Measurements from ENCODE around the gene INPP5F.

The INPP5F gene

DNA sequence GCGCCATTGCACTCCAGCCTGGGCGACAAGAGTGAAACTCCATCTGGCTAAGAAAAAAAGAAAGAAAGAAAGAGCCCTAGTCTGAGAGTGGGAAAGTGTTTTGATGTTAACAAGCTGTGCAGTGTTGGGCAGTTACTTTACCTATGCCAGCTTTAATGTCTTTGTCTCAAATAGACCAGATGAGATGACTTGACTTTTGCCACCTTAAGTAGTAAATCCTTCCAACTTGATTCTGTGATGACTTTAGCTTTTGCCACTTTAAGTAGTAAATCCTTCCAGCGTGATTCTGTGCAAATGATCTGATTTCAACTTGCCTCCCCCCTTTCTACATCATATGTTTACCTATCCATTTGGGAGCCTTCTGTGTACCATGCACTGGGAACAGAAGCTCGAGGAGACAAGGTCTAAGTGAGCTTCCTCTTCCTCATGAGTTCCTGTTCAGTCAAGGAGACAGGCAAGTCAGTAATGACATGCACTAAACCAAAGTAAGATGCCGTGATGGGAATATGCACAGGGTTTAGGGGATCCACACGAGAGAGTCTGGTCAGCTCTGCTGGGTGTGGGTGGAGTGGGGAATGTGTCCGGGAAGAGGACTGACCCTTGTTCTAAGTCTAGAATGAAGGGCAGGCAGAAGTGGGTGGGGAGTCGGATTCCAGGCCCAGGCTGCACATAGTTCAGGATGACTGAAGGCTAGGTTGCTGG lies 17.2 kb downstream of the INPP5F start:
- CTCF ChIA-PET: interaction anchor here (1.3 to 5.0 kb wide), 7 partner anchors 8 to 135 kb away, joined by 4 to 40 read pairs (median 7); no protein-coding TSS in a partner anchor
- no peak overlapping the region for H3K4me3 ChIP-seq (ENCODE audit: low read depth, low read length)
- no peak for DNase-seq (ENCODE audit: low read depth, low spot score)
- POLR2A ChIA-PET: no interaction called here
- TF ChIP-seq, protein P1, sequence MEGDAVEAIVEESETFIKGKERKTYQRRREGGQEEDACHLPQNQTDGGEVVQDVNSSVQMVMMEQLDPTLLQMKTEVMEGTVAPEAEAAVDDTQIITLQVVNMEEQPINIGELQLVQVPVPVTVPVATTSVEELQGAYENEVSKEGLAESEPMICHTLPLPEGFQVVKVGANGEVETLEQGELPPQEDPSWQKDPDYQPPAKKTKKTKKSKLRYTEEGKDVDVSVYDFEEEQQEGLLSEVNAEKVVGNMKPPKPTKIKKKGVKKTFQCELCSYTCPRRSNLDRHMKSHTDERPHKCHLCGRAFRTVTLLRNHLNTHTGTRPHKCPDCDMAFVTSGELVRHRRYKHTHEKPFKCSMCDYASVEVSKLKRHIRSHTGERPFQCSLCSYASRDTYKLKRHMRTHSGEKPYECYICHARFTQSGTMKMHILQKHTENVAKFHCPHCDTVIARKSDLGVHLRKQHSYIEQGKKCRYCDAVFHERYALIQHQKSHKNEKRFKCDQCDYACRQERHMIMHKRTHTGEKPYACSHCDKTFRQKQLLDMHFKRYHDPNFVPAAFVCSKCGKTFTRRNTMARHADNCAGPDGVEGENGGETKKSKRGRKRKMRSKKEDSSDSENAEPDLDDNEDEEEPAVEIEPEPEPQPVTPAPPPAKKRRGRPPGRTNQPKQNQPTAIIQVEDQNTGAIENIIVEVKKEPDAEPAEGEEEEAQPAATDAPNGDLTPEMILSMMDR (IDR thresholded peaks at IDR 0.05; ENCODE audit: insufficient read depth, low read length, missing control alignments): no peak

DNA sequence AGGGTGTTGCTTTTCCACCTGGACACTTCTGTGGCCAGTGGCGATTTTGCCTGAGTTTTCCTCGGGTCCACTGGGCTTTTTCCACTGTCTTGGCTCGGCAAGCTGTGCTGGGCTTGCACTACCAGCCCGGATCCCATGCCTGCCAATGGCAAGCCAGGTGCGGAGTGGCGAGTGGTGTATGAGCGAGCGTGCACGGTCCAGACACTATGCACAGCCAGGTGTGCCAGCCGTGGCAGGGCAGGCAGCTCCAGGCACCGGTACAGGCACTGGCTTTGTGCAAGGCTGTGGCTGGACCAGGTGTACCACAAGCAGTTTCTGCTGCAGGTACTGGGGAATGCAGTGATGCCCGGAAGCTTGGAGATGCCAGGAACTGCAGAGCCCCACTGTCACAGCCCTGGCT lies 22.1 kb downstream of the INPP5F start:
- CTCF ChIA-PET: interaction anchor here (1.1 to 19.3 kb wide), 9 partner anchors 10 to 139 kb away, joined by 3 to 664 read pairs (median 6); no protein-coding TSS in a partner anchor
- no peak overlapping the region for H3K4me3 ChIP-seq (ENCODE audit: low read depth, low read length)
- POLR2A ChIA-PET: no interaction called here
- no peak for DNase-seq (ENCODE audit: low read depth, low spot score)
- TF ChIP-seq, protein P1 (IDR thresholded peaks at IDR 0.05; ENCODE audit: insufficient read depth, low read length, missing control alignments): no peak

DNA sequence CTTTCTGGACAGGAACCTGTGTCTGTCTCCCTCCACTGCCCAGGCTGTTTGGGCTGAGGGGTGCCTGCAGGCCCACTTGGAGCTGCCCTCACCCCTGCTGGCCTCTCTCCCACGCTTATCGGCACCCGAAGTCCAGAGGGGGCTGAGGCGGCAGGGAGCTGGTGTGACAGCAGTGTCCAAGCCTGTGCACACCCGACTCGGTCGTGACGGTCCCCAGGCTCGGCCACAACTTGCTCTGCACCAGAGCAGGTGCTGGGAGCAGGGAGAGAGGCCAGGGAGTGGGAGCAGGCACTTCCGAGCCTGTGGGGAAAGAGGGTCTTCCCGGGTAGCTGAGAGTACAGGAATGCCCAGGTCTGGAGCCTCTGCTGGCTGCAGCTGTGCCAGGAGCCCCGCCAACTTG lies 23.0 kb downstream of the INPP5F start:
- DNase-seq (ENCODE audit: low read depth, low spot score): no peak
- POLR2A ChIA-PET: no interaction called here
- H3K4me3 ChIP-seq (ENCODE audit: low read depth, low read length): no peak overlapping the region
- CTCF ChIA-PET: interaction anchor here (1.1 to 19.3 kb wide), 10 partner anchors 14 to 184 kb away, joined by 3 to 664 read pairs (median 6); partner anchors contain the start of gene SEC23IP
- TF ChIP-seq, protein P1 (IDR thresholded peaks at IDR 0.05; ENCODE audit: insufficient read depth, low read length, missing control alignments): no peak

DNA sequence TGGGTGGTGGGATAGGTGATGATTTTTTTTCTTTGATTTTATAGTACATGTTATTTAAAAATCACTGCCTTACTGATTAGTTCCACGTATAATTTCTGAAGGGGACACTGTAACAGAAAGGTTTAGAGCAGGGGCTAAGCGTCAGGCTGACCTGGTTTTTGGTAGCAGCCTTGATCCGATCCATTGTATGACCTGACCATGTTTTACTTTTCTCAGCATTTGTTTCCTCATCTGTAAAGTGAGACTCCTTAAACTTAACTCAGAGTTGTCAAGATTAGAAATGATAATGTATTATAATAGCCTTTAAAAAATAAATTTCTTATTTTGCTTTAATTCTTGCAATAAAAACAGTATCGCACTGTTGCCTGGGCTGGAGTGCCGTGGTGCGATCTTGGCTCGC lies 23.6 kb downstream of the INPP5F start:
- DNase-seq (ENCODE audit: low read depth, low spot score): no peak
- no peak overlapping the region for H3K4me3 ChIP-seq (ENCODE audit: low read depth, low read length)
- TF ChIP-seq, protein P1 (IDR thresholded peaks at IDR 0.05; ENCODE audit: insufficient read depth, low read length, missing control alignments): no peak
- ChIA-PET POLR2A (no interaction called here), CTCF (interaction anchor here (1.2 to 19.3 kb wide), 16 partner anchors 13 to 198 kb away, joined by 3 to 664 read pairs (median 12); partner anchors contain the start of gene SEC23IP)

DNA sequence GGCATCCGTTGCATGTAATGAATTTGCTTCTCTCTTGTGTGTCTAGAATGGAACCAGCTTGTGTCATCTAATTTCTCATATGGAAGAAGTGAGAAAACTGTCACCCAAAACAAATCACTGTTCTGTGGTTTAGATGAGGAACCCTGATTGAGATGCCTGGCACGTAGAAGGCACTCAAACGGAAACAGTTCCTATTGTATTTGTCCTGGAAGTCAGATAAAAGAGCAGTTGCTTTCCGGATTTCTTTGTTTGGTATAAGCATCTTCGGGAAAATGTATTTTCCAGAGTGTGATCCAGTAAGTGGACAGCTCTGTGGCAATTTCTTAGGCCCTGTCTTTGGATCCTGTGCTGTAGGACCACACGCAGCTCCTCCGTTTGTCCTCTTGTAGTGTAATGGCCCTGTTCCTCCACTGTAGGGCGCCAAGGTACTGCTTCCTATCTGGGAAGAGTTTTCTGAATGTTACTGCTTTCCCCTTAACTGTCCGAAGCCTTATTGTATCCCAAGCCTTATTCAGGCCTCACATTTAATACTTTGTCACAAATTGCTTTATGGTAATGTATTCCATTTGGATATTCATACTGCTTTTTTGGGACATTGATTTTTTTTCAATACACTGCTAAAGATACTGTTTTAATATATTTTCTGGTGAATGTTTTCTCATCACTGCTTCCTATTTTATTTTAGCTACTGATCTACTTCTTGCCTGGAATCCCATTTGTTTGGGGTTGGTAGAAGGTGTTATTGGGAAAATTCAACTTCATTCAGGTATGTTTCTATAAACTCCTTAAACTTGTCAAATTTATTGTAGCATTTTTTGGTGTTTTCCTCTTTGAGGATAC lies 24.8 kb downstream of the INPP5F start:
- POLR2A ChIA-PET: no interaction called here
- CTCF ChIA-PET: interaction anchor here (0.6 to 19.3 kb wide), 49 partner anchors 9 to 673 kb away, joined by 3 to 664 read pairs (median 6); partner anchors contain the start of genes INPP5F, MCMBP and SEC23IP
- TF ChIP-seq, protein P1 (IDR thresholded peaks at IDR 0.05; ENCODE audit: insufficient read depth, low read length, missing control alignments): peak; percentile 90
- H3K4me3 ChIP-seq (ENCODE audit: low read depth, low read length): no peak overlapping the region
- peak; percentile 36 for DNase-seq (ENCODE audit: low read depth, low spot score)

DNA sequence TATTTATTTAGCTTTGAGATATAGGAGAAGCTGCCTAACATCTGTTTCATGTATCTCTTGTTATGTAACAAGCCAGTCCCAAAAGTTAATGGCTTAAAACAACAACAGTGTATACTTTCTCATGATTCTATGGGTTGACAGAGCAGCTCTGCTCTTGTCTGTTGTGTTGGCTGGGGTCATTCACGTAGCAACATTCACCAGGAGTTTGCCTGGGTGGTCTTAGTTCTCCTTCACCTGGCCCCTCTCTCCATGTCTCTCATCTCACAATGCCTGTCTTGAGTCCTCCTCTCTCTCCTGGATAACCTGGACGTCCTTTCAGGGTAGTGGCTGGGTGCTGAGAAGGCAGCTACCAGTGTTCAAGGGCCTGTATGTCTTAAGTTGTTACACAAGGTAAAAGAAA lies 27.5 kb downstream of the INPP5F start:
- TF ChIP-seq, protein P1 (IDR thresholded peaks at IDR 0.05; ENCODE audit: insufficient read depth, low read length, missing control alignments): no peak
- H3K4me3 ChIP-seq (ENCODE audit: low read depth, low read length): no peak overlapping the region
- ChIA-PET POLR2A (no interaction called here), CTCF (interaction anchor here (1.7 to 19.3 kb wide), 5 partner anchors 11 to 119 kb away, joined by 4 to 664 read pairs (median 7); partner anchors contain the start of gene MCMBP)
- no peak for DNase-seq (ENCODE audit: low read depth, low spot score)
